ENCODE measurements around the gene ZNF263. TPM values are rescaled to one million over a fixed set of nuclear protein-coding genes. Genes with fewer than 3 reads are reported as not detected.

Gene ZNF263
- polyA plus RNA-seq, 2 donors = 7.9 to 12.7 TPM

Other genes starting within 250 kb of the ZNF263 start
- gene BICDL2, start 246.5 kb upstream of the ZNF263 start, polyA plus RNA-seq = 100 to 1,000 TPM; 144 to 149 TPM
- 1 to 10 TPM in 1 of 2 donors, under 1 TPM in 1; 0.51 to 2.6 TPM for gene MMP25, start 236.9 kb upstream of the ZNF263 start, polyA plus RNA-seq
- 10 to 100 TPM; 16.5 to 19.0 TPM for gene IL32, start 217.9 kb upstream of the ZNF263 start, polyA plus RNA-seq
- gene ZSCAN10, start 184.2 kb upstream of the ZNF263 start, polyA plus RNA-seq = not detected
- 10 to 100 TPM in 1 of 2 donors, 1 to 10 TPM in 1; 8.4 to 18.0 TPM for gene ZNF205, start 170.9 kb upstream of the ZNF263 start, polyA plus RNA-seq
- 1 to 10 TPM; 6.5 to 9.4 TPM for gene ZNF213, start 148.5 kb upstream of the ZNF263 start, polyA plus RNA-seq
- gene OR1F1, start 95.3 kb upstream of the ZNF263 start, polyA plus RNA-seq = not detected
- gene ZNF200, start 48.3 kb upstream of the ZNF263 start, polyA plus RNA-seq = 1 to 10 TPM; 2.6 to 2.8 TPM
- gene MEFV, start 26.9 kb upstream of the ZNF263 start, polyA plus RNA-seq = under 1 TPM; 0.07 to 0.14 TPM
- 1 to 10 TPM in 1 of 2 donors, under 1 TPM in 1; 0.99 to 1.5 TPM for gene TIGD7, start 21.9 kb downstream of the ZNF263 start, polyA plus RNA-seq
- gene ZNF75A, start 22.0 kb downstream of the ZNF263 start, polyA plus RNA-seq = 10 to 100 TPM in 1 of 2 donors, 1 to 10 TPM in 1; 9.1 to 16.9 TPM
- under 1 TPM in 1 of 2 donors, not detected in 1; 0.04 TPM for gene OR2C1, start 72.4 kb downstream of the ZNF263 start, polyA plus RNA-seq
- 1 to 10 TPM; 5.5 to 7.0 TPM for gene ZSCAN32, start 117.5 kb downstream of the ZNF263 start, polyA plus RNA-seq
- gene ZNF174, start 117.7 kb downstream of the ZNF263 start, polyA plus RNA-seq = 1 to 10 TPM; 2.9 to 4.7 TPM
- gene ZNF597, start 160.0 kb downstream of the ZNF263 start, polyA plus RNA-seq = under 1 TPM; 0.49 to 0.53 TPM
- 10 to 100 TPM; 23.3 to 28.7 TPM for gene NAA60, start 160.2 kb downstream of the ZNF263 start, polyA plus RNA-seq
- gene C16orf90, start 212.0 kb downstream of the ZNF263 start, polyA plus RNA-seq = not detected
- 1 to 10 TPM; 3.8 to 4.5 TPM for gene CLUAP1, start 217.5 kb downstream of the ZNF263 start, polyA plus RNA-seq

Measured in esophagus (tissue), 2 donors.